GM12878 (cell line): Measurements from ENCODE around the gene TEX2. TPM values are rescaled to one million over a fixed set of nuclear protein-coding genes. Genes with fewer than 3 reads are reported as not detected.

Source experiments
- ATAC-seq: fragments of 200-7000 bp; cut with Tn5 transposase; 3 replicates; pipeline ENCODE4 v1.9.1; 2020; ENCODE audit warnings: mild to moderate bottlenecking, moderate library complexity
- BruUV-seq: library from RNA; stranded (reverse); fragments of 400-500 nt; replicated peaks from 2 replicates; lab custom pipeline; 2021; lab: Mats Ljungman, UMichigan
- CTCF ChIA-PET: fragments of 300-600 bp; sonication (Branson Sonifier 250); formaldehyde crosslinking; extraction: SDS; loops from one replicate; lab custom pipeline; 2021; ENCODE audit warnings: inconsistent platforms; lab: Yijun Ruan, JAX
- POLR2A ChIA-PET: fragments of 350-600 bp; formaldehyde crosslinking; extraction: SDS; loops from one replicate; lab custom pipeline; 2021; ENCODE audit warnings: inconsistent platforms; lab: Charles Lee
- RAD21 ChIA-PET: fragments of 300-600 bp; sonication (Branson Sonifier 250); formaldehyde crosslinking; loops from one replicate; lab custom pipeline; 2023; ENCODE audit warnings: antibody characterized with exemption; ENCODE audit not compliant: unreplicated experiment; lab: Charles Lee
- SMC1A ChIA-PET: fragments of 300-600 bp; sonication (Branson Sonifier 250); formaldehyde crosslinking; loops from one replicate; lab custom pipeline; 2023; ENCODE audit not compliant: unreplicated experiment, uncharacterized antibody; lab: Charles Lee
- DNase-seq: peaks from one replicate; pipeline ENCODE4 v3.0.0-alpha.2; 2011; ENCODE audit warnings: low read depth, low spot score
- FAIRE-seq: peaks from 3 replicates; lab custom pipeline; 2011; peaks lifted over from hg19 to GRCh38; lab: Jason Lieb, UNC
- H2AFZ ChIP-seq: 2 replicates; pipeline ENCODE4 v1.6.0; 2011; ENCODE audit warnings: low read depth, low read length, control low read depth; ENCODE audit not compliant: control insufficient read depth
- H3K27ac ChIP-seq: 2 replicates; pipeline ENCODE4 v1.5.1; 2011; ENCODE audit warnings: control low read depth; ENCODE audit not compliant: control insufficient read depth, insufficient read depth
- H3K27me3 ChIP-seq, 2 experiments: replicated peaks in 1 of 2; 2 replicates each; pipeline versions ENCODE4 v1.6.0 to v1.6.1; 2011; ENCODE audit warnings: low read length in 1 of 2; ENCODE audit not compliant: control insufficient read depth in 2 of 2, insufficient read depth in 2 of 2
- H3K36me3 ChIP-seq, 2 experiments: 2 replicates each; pipeline ENCODE4 v1.5.1; 2011; ENCODE audit warnings: low read length in 1 of 2; ENCODE audit not compliant: control insufficient read depth in 2 of 2, insufficient read depth in 2 of 2
- H3K4me1 ChIP-seq: 2 replicates; pipeline ENCODE4 v1.6.1; 2011; ENCODE audit warnings: mild to moderate bottlenecking, low read length, moderate library complexity, mixed read lengths; ENCODE audit not compliant: control insufficient read depth, insufficient read depth
- H3K4me2 ChIP-seq: 2 replicates; pipeline ENCODE4 v1.6.0; 2011; ENCODE audit warnings: control low read depth; ENCODE audit not compliant: control insufficient read depth, insufficient read depth
- H3K4me3 ChIP-seq: fragments of 200-600 bp; sonication (generic); 2 replicates; pipeline ENCODE4 v1.5.1; 2016
- H3K79me2 ChIP-seq: 2 replicates; pipeline ENCODE4 v1.6.0; 2011; ENCODE audit warnings: low read length; ENCODE audit not compliant: control insufficient read depth, insufficient read depth
- H3K9ac ChIP-seq: 2 replicates; pipeline ENCODE4 v1.8.0; 2011; ENCODE audit warnings: low read length, control low read depth, mixed read lengths; ENCODE audit not compliant: control insufficient read depth, insufficient read depth
- H3K9me3 ChIP-seq: replicated peaks from 3 replicates; pipeline ENCODE4 v1.5.1; 2011; ENCODE audit warnings: mild to moderate bottlenecking, low read length; ENCODE audit not compliant: control insufficient read depth, insufficient read depth
- H4K20me1 ChIP-seq: 2 replicates; pipeline ENCODE4 v1.6.0; 2011; ENCODE audit not compliant: control insufficient read depth, insufficient read depth
- HCFC1 ChIP-seq: fragments of 150-350 bp; IDR thresholded peaks from 2 replicates; pipeline ENCODE4 v1.6.1; 2014; ENCODE audit warnings: low read length
- JUNB ChIP-seq: IDR thresholded peaks from 2 replicates; pipeline ENCODE4 v1.6.1; 2016; ENCODE audit warnings: antibody characterized with exemption, mild to moderate bottlenecking
- MYC ChIP-seq: IDR thresholded peaks from 2 replicates; pipeline ENCODE4 v1.6.1; 2011; ENCODE audit warnings: mild to moderate bottlenecking, low read length, moderate library complexity, inconsistent platforms; ENCODE audit not compliant: insufficient read depth, insufficient replicate concordance, insufficient read length, severe bottlenecking
- PKNOX1 ChIP-seq: fragments of 450-650 bp; IDR thresholded peaks from 2 replicates; pipeline ENCODE4 v1.6.1; 2016; ENCODE audit warnings: mild to moderate bottlenecking
- USF2 ChIP-seq: IDR thresholded peaks from 2 replicates; pipeline ENCODE4 v1.6.1; 2011; ENCODE audit warnings: low read depth, low read length, improper control_type of control experiment, borderline replicate concordance
- WGBS: methylation state at CpG from one replicate; pipeline ENCODE4 v1.1.6; 2016; ENCODE audit warnings: low lambda C conversion rate; ENCODE audit not compliant: insufficient replicate concordance, insufficient coverage; ENCODE audit errors: missing lambda C conversion rate; 5-methylcytosine and 5-hydroxymethylcytosine counted together
- in situ Hi-C: fragments of 300-500 bp; cut with MboI; formaldehyde crosslinking; loops from 9 replicates; pipeline ENCODE4 v1.14.3; 2018; ENCODE audit warnings: mixed read lengths
- intact Hi-C: fragments of 100-400 bp; cut with micrococcal nuclease; formaldehyde crosslinking; loops from one replicate; pipeline ENCODE4 v1.14.2; 2022; ENCODE audit not compliant: unreplicated experiment
- polyA plus RNA-seq, 11 experiments: library from polyadenylated mRNA; depleted of rRNA in 4 of 11; unstranded in 6 of 11; stranded (reverse) in 5 of 11; fragments of >200 nt; fragmentation: Nextera tagmentation in 4 of 11; fragmentation: Illumina TruSeq in 1 of 11; extraction: Ambion mirVana in 4 of 11; extraction: Trizol in 1 of 11; gene quantifications; 1 replicate in 1 of 11; 2 replicates in 10 of 11; pipeline versions ENCODE4 v1.2.1 to v1.2.3, GENCODE V29; 2011 to 2016; ENCODE audit warnings: inconsistent platforms in 2 of 11, missing spikeins in 2 of 11, low read depth in 1 of 11
- total RNA-seq, 4 experiments: library from RNA; depleted of rRNA in 3 of 4; stranded (reverse); fragments of >200 nt in 3 of 4; fragmentation: Illumina TruSeq in 1 of 4; extraction: Trizol in 1 of 4; gene quantifications; 2 replicates each; pipeline versions ENCODE4 v1.2.1 to v1.2.3, GENCODE V29; 2013 to 2021

Gene TEX2
- total and polyA plus RNA-seq, 10 of the 15 experiments (the other 5 are each of a cell fraction or from before 2014, with no cell fraction given) = 3.8 to 19.9 (median 15.8) TPM

GRCh38 chr17:64155751-64156544, 107.1 kb downstream of the TEX2 start:
- peaks cover 2 to 3% of the 10 kb centered on the region in 2 experiments; a peak in 3 of 4 replicates for H3K36me3 ChIP-seq
- CTCF ChIA-PET = no interaction called here

GRCh38 chr17:64155129-64155528, 107.9 kb downstream of the TEX2 start:
- no peak overlapping the region for H2AFZ ChIP-seq
- SMC1A ChIA-PET = interaction anchor here (1.1 kb wide), 1 partner anchor 127 kb away, joined by 4 read pairs; no protein-coding TSS in a partner anchor
- POLR2A ChIA-PET = interaction anchor here (0.8 kb wide), 1 partner anchor 12 kb away, joined by 3 read pairs; no protein-coding TSS in a partner anchor
- no peaks in the 10 kb centered on the region for H3K27me3 ChIP-seq
- DNase-seq = no peak
- no TSS peak for BruUV-seq
- in situ Hi-C loops = no loop called here
- H4K20me1 ChIP-seq = no peaks in the 10 kb centered on the region
- RAD21 ChIA-PET = no interaction called here
- ATAC-seq = no peak
- no peaks in the 10 kb centered on the region for H3K4me1 ChIP-seq
- TF ChIP-seq MYC (no peak), JUNB (no peak), PKNOX1 (no peak)
- TF ChIP-seq, all 136 proteins: peak for 0
- Histone ChIP-seq H3K4me2 (no peak overlapping the region), H3K9me3 (no peaks in the 10 kb centered on the region), H3K79me2 (no peaks in the 10 kb centered on the region), H3K9ac (no peak overlapping the region), H3K4me3 (no peak overlapping the region), H3K27ac (no peak overlapping the region), H3K36me3 (peaks cover 2 to 3% of the 10 kb centered on the region in 2 experiments; a peak in 3 of 4 replicates)
- WGBS = over 99% methylated on average over 7 of the region's 7 CpGs
- FAIRE-seq = no peak
- CTCF ChIA-PET = interaction anchor here (1.0 kb wide), 1 partner anchor 126 kb away, joined by 3 read pairs; no protein-coding TSS in a partner anchor
- intact Hi-C loops = no loop called here

More at GRCh38 chr17:64155751-64156544, 107.1 kb downstream of the TEX2 start:
- in situ Hi-C loops (no loop called here), intact Hi-C loops (no loop called here)
- no peak overlapping the region for H3K27ac ChIP-seq
- H3K4me2 ChIP-seq = no peak overlapping the region
- SMC1A ChIA-PET = interaction anchor here (1.0 kb wide), 1 partner anchor 127 kb away, joined by 3 read pairs; no protein-coding TSS in a partner anchor
- H3K4me1 ChIP-seq = no peaks in the 10 kb centered on the region
- H4K20me1 ChIP-seq = no peaks in the 10 kb centered on the region
- RAD21 ChIA-PET = interaction anchor here (0.6 kb wide), 1 partner anchor 263 kb away, joined by 3 read pairs; no protein-coding TSS in a partner anchor
- no peak overlapping the region for H3K4me3 ChIP-seq
- FAIRE-seq (no peak), ATAC-seq (no peak), DNase-seq (no peak)
- H3K9me3 ChIP-seq = no peaks in the 10 kb centered on the region
- H2AFZ ChIP-seq = no peak overlapping the region
- no TSS peak for BruUV-seq
- POLR2A ChIA-PET = interaction anchor here (1.0 kb wide), 1 partner anchor 10 kb away, joined by 4 read pairs; no protein-coding TSS in a partner anchor
- no peaks in the 10 kb centered on the region for H3K79me2 ChIP-seq
- H3K27me3 ChIP-seq = no peaks in the 10 kb centered on the region
- H3K9ac ChIP-seq = no peak overlapping the region
- TF ChIP-seq USF2 (no peak), HCFC1 (no peak)
- WGBS = 82% methylated on average over 11 of the region's 11 CpGs
